GM06990 (cell line): ENCODE measurements around the gene TBC1D30.
"Not testable (repeated sequence)": the region's sequence is repeated elsewhere in the genome, so short reads cannot be mapped to it uniquely, and the experiment has no call there.

Source experiments
- DNase-seq: peaks from one replicate; pipeline ENCODE4 v3.0.0-alpha.2; 2011; ENCODE audit not compliant: insufficient read length; ENCODE audit errors: extremely low read depth
- H3K27me3 ChIP-seq: replicated peaks from 2 replicates; pipeline ENCODE4 v1.6.0; 2011; ENCODE audit warnings: low read length; ENCODE audit not compliant: control insufficient read depth, insufficient read depth
- H3K36me3 ChIP-seq: 2 replicates; pipeline ENCODE4 v1.5.1; 2011; ENCODE audit warnings: low read length; ENCODE audit not compliant: control insufficient read depth, insufficient read depth
- H3K4me3 ChIP-seq: replicated peaks from 2 replicates; pipeline ENCODE4 v1.5.1; 2011; ENCODE audit warnings: low read depth, mild to moderate bottlenecking, control low read depth, low read length
- TF ChIP-seq, protein P1 (sequence below): IDR thresholded peaks from 2 replicates; pipeline ENCODE4 v1.5.1; 2011; ENCODE audit warnings: low read length, control low read depth, mild to moderate bottlenecking, inconsistent platforms; ENCODE audit not compliant: insufficient read depth, poor library complexity, severe bottlenecking

TBC1D30 gene

DNA sequence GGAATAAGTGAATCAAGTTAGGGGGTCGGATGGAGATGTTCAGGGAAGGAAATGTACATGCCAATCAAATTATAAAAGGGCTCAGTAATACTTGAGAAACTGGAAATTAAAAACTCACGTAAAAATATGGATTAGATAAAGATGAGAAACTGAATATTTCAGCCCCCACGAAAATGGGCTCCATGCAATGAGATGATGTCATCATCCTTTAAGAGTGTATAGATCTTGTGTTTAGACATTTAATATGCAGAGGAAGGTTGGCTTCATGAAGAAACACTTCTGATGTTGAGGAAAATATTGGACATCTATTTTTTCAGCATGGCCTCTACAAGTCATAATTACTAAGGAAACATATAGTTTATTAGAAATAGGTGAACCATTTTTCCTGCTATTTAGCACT is 9.5 kb downstream of the TBC1D30 start:
- no peaks in the 10 kb centered on the region for H3K27me3 ChIP-seq
- no peak overlapping the region for H3K4me3 ChIP-seq

DNA sequence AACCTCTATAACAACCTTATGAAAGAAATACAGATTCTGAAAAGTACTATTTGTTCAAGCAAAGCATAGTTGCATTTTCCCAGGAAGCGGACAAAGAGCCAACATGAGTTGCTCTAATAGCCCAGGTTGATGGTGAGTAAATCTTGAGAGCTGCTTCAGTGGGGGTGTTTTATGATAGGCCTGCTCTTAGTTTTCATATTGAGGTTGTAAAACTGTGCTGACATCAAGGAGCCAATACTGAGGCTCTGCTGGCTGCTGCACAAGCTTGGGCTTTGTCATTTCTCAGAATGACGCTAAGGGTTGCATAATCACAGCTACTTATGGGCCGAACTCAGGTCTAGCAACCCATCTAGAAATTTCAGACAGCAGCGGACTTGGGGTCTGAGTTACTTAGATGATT is 11.5 kb downstream of the TBC1D30 start:
- no peaks in the 10 kb centered on the region for H3K27me3 ChIP-seq
- no peak for DNase-seq
- peaks cover 2% of the 10 kb centered on the region for H3K36me3 ChIP-seq
- H3K4me3 ChIP-seq: no peak overlapping the region
- TF ChIP-seq, protein P1, sequence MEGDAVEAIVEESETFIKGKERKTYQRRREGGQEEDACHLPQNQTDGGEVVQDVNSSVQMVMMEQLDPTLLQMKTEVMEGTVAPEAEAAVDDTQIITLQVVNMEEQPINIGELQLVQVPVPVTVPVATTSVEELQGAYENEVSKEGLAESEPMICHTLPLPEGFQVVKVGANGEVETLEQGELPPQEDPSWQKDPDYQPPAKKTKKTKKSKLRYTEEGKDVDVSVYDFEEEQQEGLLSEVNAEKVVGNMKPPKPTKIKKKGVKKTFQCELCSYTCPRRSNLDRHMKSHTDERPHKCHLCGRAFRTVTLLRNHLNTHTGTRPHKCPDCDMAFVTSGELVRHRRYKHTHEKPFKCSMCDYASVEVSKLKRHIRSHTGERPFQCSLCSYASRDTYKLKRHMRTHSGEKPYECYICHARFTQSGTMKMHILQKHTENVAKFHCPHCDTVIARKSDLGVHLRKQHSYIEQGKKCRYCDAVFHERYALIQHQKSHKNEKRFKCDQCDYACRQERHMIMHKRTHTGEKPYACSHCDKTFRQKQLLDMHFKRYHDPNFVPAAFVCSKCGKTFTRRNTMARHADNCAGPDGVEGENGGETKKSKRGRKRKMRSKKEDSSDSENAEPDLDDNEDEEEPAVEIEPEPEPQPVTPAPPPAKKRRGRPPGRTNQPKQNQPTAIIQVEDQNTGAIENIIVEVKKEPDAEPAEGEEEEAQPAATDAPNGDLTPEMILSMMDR: no peak

More for the DNA sequence above, 9.5 kb downstream of the TBC1D30 start:
- TF ChIP-seq, protein P1: no peak
- DNase-seq: no peak
- peaks cover 2% of the 10 kb centered on the region for H3K36me3 ChIP-seq

DNA sequence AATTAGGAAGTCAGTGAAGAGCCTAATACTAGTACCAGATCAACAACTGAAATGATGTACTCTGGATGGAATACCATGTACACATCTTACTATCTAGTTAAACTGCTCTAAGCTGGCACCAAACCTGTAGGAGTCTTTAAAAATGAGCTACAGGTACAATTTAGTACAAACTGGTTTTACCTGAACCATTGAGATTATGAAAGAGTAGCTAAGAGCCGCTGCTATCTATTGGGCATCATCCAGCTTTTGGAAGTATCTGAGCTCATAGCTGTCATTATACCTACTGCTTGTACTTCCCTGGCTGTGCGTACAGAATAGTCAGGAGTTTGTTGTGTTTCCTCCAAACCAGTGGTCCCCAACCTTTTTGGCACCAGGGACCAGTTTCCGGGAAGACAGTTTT is 12.4 kb downstream of the TBC1D30 start:
- Histone ChIP-seq H3K36me3 (peaks cover 2% of the 10 kb centered on the region), H3K27me3 (no peaks in the 10 kb centered on the region), H3K4me3 (no peak overlapping the region)
- DNase-seq: no peak
- TF ChIP-seq, protein P1: no peak

DNA sequence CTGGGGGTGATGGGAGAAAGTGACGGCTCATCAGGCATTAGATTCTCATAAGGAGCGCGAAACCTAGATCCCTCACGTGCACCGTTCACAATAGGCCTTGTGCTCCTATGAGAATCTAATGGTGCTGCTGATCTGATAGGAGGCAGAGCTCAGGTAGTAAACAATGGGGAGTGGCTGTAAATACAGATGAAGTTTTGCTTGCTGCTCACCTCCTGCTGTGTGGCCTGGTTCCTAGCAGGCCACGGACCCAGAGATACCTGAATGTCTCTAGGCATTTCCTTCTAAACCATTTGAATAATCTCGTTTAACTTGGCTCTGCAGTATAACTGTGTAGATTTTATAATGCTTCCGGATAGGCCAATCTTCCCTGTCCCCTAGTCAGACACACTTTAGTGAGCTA is 13.0 kb downstream of the TBC1D30 start:
- TF ChIP-seq, protein P1: no peak
- H3K4me3 ChIP-seq: no peak overlapping the region
- no peaks in the 10 kb centered on the region for H3K27me3 ChIP-seq
- no peaks in the 10 kb centered on the region; the same call in 1 of the 2 replicates for H3K36me3 ChIP-seq
- DNase-seq: no peak

DNA sequence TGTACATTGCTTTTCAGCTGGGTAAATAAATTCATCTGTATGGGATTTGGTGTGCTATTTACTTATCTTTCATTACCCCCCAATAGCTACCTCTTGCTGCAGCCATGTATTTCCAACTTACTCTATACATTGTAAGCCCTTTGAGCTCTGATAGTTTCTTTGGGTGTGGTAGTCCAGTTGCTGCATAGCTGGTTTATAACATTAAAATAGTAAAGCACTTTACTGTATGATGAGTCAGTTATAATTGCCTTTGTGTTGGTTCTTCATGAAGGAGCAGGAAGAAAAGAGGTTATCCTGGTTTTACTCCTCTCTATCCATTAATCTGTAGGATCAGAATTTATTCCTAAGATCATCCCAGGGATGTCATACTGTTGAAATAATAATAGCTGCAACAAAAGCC is 15.7 kb downstream of the TBC1D30 start:
- TF ChIP-seq, protein P1: no peak
- H3K27me3 ChIP-seq: no peaks in the 10 kb centered on the region
- no peaks in the 10 kb centered on the region; the same call in none of the 2 replicates for H3K36me3 ChIP-seq
- no peak overlapping the region for H3K4me3 ChIP-seq
- no peak for DNase-seq

DNA sequence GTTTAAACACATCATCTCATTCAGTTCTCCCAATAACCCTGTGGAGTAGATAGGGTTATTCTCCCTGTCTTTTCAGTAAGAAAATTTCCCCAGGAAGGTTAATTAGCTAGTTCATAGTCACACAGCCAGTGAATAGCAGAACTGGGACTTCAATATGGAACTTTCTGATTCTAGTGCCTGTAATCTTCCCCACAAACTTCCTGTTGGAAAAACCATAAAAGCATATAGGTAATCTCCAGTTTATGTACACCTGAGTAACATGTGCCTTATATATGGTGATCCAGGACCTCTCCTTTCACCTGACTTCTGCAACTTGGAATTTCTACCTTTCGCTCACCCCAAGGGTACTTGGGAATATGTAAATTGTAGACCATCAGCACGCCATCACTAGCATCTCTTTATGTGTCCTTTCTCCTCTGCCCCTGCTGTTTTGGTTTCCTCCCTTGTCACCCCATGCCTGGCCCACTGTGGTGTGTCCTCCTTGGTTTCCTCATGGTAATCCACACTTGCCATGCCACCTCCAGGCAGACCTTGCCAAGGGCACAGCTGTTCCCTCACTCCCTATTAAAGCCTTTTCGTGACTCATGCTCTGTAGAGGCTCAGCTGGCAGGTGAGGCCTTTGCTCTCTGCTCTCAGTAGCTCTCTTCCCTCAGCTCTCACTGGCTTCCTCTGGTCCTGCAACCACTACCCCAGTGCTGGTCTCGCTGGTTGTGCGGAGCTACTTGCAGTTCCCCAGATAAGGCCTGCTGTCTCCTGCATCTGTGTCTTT is 16.7 kb downstream of the TBC1D30 start:
- no peak for DNase-seq
- TF ChIP-seq, protein P1: no peak
- Histone ChIP-seq H3K36me3 (no peaks in the 10 kb centered on the region; the same call in none of the 2 replicates), H3K4me3 (no peak overlapping the region), H3K27me3 (no peaks in the 10 kb centered on the region)

DNA sequence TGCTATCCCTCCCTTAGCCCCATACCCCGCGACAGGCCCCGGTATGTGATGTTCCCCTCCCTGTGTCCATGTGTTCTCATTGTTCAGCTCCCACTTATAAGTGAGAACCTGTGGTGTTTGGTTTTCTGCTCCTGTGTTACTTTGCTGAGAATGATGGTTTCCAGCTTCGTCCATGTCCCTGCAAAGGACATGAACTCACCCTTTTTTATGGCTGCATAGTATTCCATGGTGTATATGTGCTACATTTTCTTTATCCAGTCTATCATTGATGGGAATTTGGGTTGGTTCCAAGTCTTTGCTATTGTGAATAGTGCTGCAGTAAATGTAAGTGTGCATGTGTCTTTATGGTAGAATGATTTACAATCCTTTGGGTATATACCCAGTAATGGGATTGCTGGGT is 24.0 kb downstream of the TBC1D30 start:
- not testable (repeated sequence) for H3K27me3 ChIP-seq, DNase-seq, H3K36me3 ChIP-seq

More for the DNA sequence above, 24.0 kb downstream of the TBC1D30 start:
- H3K4me3 ChIP-seq: not testable (repeated sequence)
